Glomerular endothelial cell (primary cell): ENCODE data around the gene GRSF1. TPM values are rescaled to one million over a fixed set of nuclear protein-coding genes. Genes with fewer than 3 reads are reported as not detected.
"Not testable (repeated sequence)": the region's sequence is repeated elsewhere in the genome, so short reads cannot be mapped to it uniquely, and the experiment has no call there.

ENCODE experiments used
- DNase-seq: peaks from one replicate; pipeline ENCODE4 v3.0.0-alpha.2; 2011; ENCODE audit warnings: low read depth, low spot score; ENCODE audit errors: extremely low read depth
- total RNA-seq: library from RNA; depleted of rRNA; stranded (reverse); fragments of >200 nt; gene quantifications from 2 replicates; pipeline ENCODE4 v1.2.3, GENCODE V29; 2015

GRSF1 gene
- total RNA-seq, 1 donor from 2014 or later = 63.8 TPM

DNA sequence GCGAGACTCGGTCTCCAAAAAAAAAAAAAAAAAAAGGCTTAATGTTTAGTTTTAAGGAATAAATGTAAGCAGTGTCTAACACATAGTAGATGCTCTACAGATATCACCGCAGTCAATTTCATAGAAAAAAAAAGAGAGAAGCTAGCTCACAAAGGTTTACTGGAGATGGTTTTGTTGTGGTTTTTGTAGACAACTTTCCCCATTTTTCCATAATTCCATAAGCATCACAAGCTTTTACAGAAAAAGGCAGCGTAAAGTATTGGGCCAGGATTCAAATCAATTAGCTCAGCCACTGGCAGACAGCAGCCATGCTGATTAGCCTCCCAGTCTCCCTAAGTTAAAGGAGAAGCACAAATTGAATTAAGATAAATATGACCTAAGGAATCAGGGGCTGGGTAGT is 1.5 kb downstream of the GRSF1 start:
- no peak for DNase-seq

DNA sequence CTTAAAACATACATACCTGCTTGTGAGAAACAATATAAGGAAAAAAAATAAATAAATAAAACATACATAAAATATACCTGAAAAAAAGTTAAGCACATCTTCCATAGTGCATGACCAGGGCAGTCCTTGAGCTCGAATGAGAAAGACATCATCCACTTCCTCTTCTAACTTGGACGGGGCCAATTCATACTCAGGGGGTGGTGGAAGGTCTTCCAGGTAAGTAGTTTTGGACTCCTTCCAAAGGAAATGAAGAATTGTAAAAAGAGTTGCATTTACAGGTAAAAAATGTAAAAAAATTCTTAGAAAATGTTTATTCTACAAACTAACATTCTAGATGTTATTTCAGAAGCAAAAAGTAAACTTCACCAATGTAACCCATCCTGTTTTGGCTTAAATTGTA is 3.6 kb downstream of the GRSF1 start:
- no peak for DNase-seq

DNA sequence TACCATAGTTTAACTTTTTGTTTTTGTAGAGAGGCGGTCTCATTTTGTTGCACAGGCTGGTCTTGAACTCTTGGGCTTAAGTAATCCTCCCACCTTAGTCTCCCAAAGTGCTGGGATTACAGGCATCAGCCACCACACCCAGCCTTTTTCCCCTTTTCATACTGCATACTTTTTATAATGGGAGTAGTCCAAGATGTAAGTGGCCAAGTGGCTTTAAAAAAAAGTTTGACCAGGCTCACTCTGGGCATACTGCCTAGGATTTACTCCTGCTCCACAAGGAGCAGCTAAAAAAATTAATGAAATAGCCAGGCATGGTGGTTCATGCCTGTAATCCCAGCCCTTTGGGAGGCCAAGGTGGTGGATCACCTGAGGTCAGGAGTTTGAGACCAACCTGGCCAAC is 6.0 kb downstream of the GRSF1 start:
- DNase-seq = no peak

GRCh38 chr4:70831293-70831692 is 8.4 kb downstream of the GRSF1 start:
- no peak for DNase-seq

DNA sequence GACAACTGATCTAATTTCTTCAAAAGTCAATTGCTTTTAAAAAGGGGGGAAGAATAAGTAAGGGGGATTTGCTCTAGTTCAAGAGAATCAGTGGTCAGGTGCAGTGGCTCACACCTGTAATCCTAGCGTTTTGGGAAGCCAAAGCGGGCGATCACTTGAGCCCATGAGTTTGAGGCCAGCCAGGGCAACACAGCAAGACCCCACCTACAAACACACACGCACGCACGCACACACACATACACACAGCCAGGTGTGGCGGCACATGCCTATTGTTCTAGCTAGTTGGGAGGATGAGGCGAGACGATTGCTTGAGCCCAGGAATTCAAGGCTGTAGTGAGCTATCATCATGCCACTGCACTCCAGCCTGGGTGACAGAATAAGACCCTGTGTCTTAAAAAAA is 9.6 kb downstream of the GRSF1 start:
- DNase-seq = no peak

DNA sequence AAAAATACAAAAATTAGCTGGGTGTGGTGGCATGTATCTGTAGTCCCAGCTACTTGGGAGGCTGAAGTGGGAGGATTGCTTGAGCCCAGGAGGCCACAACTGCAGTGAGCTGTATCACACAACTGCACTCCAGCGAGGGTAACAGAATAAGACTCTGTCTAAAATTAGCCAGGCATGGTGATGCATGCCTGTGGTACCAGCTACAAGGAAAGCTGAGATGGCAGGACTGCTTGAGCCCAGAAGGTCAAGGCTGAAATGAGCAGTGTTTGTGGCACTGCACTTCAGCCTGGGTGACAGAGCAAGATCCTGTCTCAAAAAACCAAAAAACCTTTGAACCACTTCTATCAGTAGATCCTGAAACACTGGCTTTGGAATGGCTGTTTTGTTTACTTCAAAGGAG is 10.2 kb downstream of the GRSF1 start:
- no peak for DNase-seq

DNA sequence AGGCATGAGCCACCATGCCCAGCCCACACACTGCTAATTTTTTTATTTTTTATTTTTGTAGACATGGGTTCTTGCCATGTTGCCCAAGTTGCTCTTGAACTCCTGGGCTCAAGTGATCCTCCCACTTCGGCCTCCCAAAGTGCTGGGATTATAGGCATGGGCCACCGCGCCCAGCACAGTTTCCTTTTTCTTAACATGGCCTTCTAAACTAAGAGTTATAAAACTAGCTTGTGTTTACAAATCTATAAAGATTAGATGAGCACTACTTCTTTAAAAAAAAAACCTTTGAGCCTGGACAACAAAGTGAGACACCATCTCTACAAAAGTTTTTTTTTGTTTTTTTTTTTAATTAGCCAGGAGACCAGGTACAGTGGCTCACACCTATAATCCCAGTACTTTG is 10.7 kb downstream of the GRSF1 start:
- DNase-seq = no peak

- DNase-seq = no peak
Measured at GRCh38 chr4:70818921-70819320, 20.8 kb downstream of the GRSF1 start.

GRCh38 chr4:70818173-70818855 is 21.4 kb downstream of the GRSF1 start:
- DNase-seq = no peak

GRCh38 chr4:70816894-70817293 is 22.8 kb downstream of the GRSF1 start:
- no peak for DNase-seq

- no peak for DNase-seq
Measured at GRCh38 chr4:70815370-70815769, 24.3 kb downstream of the GRSF1 start.

DNA sequence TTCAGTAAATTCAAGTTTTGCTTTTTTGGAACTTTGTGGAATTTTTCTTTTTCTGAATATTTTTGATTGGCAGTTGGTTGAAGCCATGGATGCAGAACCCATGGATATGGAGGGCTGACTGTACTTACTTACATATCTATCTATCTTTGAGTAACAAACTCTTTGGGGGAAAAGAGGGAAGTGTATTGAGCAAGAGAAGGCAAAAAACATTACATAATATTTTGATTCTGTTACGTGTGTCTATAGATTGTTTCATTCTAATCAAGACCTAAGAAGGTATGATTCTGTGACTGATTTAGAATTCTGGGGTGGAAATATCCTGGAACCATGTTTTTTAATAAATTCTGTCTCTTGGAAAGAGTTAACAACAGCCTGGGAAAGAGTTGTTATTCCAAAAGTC is 31.5 kb downstream of the GRSF1 start:
- no peak for DNase-seq

DNA sequence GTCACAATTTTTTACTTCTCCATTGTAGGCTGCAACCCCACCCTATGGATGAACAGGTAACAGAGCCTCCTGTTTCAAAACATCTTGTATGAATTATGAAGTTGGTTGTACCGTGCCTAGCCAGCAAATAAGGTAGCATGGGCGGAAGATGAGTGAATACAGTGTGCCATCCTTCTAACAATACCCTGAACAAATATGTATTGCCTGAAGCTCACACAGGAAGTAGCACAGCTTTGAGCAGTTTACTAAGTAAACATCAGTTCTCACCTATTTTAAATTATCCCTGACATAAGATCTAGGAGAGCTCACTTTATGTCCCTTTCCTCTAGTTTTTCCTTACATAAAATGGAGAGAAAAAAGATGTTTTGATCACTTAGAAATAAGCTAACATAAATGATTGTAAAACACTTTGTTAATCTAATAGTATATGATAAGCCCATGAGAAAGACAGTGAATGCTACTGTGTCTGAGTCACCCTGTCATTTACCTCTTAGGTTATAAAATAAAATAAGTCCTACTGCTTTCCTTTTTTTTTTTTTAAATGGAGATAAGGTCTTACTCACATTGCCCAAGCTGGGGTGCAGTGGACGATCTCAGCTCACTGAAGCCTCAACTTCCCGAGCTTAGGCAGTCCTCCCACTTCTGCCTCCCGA is 36.6 kb downstream of the GRSF1 start:
- no peak for DNase-seq

DNA sequence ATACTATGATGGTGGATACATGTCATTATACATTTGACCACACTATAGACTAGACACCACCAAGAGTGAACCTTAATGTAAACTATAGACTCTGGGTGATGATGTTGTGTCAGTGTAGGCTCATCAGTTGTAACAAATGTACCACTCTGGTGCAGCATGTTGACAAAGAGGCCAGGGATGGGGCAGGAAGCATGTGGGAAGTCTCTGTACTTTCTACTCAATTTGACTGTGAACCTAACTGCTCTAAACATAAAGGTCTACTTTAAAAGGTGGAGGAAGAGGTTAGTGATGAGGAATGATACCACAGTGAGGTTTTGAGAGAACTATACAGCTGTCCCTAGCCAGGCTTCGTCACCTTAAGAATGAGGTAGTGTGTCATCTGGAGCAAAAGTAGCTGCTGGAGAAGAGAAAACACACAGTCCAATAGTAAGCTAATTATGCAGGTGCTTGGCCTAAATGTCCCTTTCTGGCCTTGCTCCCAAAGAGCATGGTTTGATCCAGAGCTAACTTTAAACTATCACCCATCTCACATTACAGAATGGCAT is 38.4 kb downstream of the GRSF1 start:
- no peak for DNase-seq

DNA sequence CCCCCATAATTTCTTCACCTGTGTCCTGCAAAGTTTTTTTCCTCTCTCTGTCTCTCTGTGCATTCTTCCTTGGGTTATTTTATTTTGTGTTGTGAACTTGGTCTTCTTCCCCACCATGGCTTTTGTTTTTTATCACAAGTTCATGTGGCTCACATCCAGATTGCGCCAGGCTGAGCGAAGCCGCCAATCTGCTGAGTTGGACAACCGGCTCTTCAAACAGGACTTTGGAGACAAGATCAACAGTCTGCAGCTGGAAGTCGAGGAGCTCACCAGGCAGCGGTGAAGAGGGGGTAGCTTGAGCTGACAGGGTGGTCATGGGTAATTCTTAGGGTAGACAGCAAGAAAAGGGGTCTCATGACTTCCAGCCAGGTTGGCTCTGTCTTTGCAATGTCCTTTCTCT is 46.1 kb downstream of the GRSF1 start:
- DNase-seq = no peak

DNA sequence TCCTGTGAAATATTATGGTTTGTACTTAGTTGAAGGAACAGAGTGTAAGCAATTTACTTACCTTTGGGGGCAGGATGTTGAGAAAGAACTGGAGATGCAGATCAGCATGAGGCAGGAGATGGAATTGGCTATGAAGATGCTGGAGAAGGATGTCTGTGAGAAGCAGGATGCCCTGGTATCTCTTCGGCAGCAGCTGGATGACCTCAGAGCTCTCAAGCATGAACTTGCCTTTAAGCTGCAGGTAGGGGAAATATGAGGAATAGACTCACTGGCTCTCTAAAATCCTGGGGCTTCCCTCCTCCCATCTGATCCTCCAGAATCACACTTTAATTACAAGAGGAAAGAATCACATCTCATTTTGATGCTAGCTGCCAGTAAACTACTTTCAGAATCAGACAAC is 51.0 kb downstream of the GRSF1 start:
- no peak for DNase-seq

GRCh38 chr4:70787496-70787895 is 52.2 kb downstream of the GRSF1 start:
- no peak for DNase-seq

GRCh38 chr4:70783096-70783495 is 56.6 kb downstream of the GRSF1 start:
- DNase-seq = no peak

DNA sequence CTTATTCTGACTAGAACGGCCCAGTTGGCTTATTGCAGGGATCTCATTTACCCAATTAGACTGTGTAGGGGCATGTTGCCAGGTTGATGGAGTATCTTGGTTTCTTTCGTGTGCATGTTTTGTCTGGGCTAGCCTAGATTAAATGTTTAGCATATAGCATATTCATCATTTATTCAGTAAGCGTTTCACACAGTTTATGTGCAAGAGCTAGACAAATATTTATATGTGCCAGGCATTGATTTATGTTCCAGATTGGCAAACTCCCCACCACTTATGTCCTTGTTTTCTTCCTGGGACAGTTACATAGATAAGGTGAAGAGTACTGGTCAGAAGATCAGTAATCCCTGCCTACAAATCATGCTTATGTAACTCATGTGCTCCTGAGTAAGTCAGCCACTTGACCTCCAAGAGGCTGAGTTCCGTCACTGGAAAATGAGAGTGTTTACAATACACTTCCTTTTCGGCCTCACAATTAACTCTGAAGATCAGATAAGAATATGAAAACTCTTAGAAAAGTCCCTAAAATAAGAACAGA is 60.7 kb downstream of the GRSF1 start:
- DNase-seq = peak; percentile 65

- no peak for DNase-seq
Measured at GRCh38 chr4:70772929-70773555, 66.6 kb downstream of the GRSF1 start.

DNA sequence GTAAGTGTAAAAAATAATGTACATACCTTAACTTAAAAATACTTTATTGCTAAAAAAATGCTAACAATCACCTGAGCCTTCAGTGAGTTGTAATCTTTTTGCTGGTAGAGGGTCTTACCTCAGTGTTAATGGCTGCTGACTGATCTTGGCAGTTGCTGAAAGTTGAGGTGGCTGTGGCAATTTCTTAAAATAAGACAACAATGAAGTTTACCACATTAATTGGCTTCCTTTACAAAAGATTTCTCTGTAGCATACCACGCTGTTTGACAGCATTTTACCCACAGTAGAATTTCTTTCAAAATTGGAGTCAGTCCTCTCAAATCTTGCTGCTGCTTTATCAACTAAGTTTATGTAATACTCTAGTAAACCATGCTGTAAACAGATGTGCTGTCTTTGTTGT is 70.3 kb downstream of the GRSF1 start:
- not testable (repeated sequence) for DNase-seq
